SKM-1 (cell line): Measurements from ENCODE around the gene CENPS.
"Not testable (repeated sequence)": the region's sequence is repeated elsewhere in the genome, so short reads cannot be mapped to it uniquely, and the experiment has no call there.

Experiments
- DNase-seq: peaks from one replicate; lab custom pipeline; 2025; ENCODE audit not compliant: unreplicated experiment; lab: John Stamatoyannopoulos, UW

The CENPS gene

GRCh38 chr1:10418741-10419140, 11.5 kb upstream of the CENPS start:
- not testable (repeated sequence) for DNase-seq

- DNase-seq = no peak
Measured at GRCh38 chr1:10419351-10419750, 10.9 kb upstream of the CENPS start.

- no peak for DNase-seq
Measured at GRCh38 chr1:10421637-10422036, 8.6 kb upstream of the CENPS start.

- no peak for DNase-seq
Measured at GRCh38 chr1:10424034-10424433, 6.2 kb upstream of the CENPS start.

- DNase-seq = no peak
Measured at GRCh38 chr1:10424651-10425050, 5.6 kb upstream of the CENPS start.

- not testable (repeated sequence) for DNase-seq
Measured at GRCh38 chr1:10425826-10426534, 4.3 kb upstream of the CENPS start.

- DNase-seq = not testable (repeated sequence)
Measured at GRCh38 chr1:10426535-10426848, 3.7 kb upstream of the CENPS start.

GRCh38 chr1:10428984-10429383, 1.2 kb upstream of the CENPS start:
- DNase-seq = no peak

- no peak for DNase-seq
Measured at GRCh38 chr1:10429868-10430215, 391 bp upstream of the CENPS start.

GRCh38 chr1:10431070-10431730, 967 bp downstream of the CENPS start:
- no peak for DNase-seq

GRCh38 chr1:10432910-10433700, 2.9 kb downstream of the CENPS start:
- no peak for DNase-seq

GRCh38 chr1:10433790-10434189, 3.6 kb downstream of the CENPS start:
- no peak for DNase-seq

- no peak for DNase-seq
Measured at GRCh38 chr1:10434590-10434989, 4.4 kb downstream of the CENPS start.

GRCh38 chr1:10437052-10437451, 6.8 kb downstream of the CENPS start:
- DNase-seq = no peak

GRCh38 chr1:10438677-10439163, 8.5 kb downstream of the CENPS start:
- no peak for DNase-seq

GRCh38 chr1:10440305-10440704, 10.1 kb downstream of the CENPS start:
- DNase-seq = no peak

GRCh38 chr1:10440794-10441193, 10.6 kb downstream of the CENPS start:
- DNase-seq = no peak

- DNase-seq = no peak
Measured at GRCh38 chr1:10444248-10444647, 14.0 kb downstream of the CENPS start.

- no peak for DNase-seq
Measured at GRCh38 chr1:10444795-10445397, 14.7 kb downstream of the CENPS start.

- DNase-seq = no peak
Measured at GRCh38 chr1:10446790-10447422, 16.7 kb downstream of the CENPS start.

GRCh38 chr1:10449751-10450150, 19.5 kb downstream of the CENPS start, which contains the start of gene CORT:
Gene CORT, plus strand, starts transcription at chr1:10450031. Its CDS starts 193 bp downstream, at chr1:10450224.
- DNase-seq = no peak
